Skin epidermis (tissue), 12 donors: Measurements from ENCODE around the gene LY86.
A peak's percentile ranks its signal among the peaks of the same experiment; 100 is the strongest.

Source experiments
- H3K27ac ChIP-seq, 21 experiments: fragments of 200-600 bp; sonication (generic) in 11 of 21; one replicate each; pipeline ENCODE4 v1.5.0; 2020; ENCODE audit warnings: mild to moderate bottlenecking in 3 of 21, inconsistent platforms in 2 of 21, moderate library complexity in 2 of 21
- H3K4me3 ChIP-seq, 7 experiments: fragments of 200-600 bp; sonication (generic) in 2 of 7; one replicate each; pipeline ENCODE4 v1.5.0; 2020; ENCODE audit warnings: inconsistent platforms in 2 of 7, mild to moderate bottlenecking in 2 of 7, moderate library complexity in 1 of 7

Gene LY86

DNA sequence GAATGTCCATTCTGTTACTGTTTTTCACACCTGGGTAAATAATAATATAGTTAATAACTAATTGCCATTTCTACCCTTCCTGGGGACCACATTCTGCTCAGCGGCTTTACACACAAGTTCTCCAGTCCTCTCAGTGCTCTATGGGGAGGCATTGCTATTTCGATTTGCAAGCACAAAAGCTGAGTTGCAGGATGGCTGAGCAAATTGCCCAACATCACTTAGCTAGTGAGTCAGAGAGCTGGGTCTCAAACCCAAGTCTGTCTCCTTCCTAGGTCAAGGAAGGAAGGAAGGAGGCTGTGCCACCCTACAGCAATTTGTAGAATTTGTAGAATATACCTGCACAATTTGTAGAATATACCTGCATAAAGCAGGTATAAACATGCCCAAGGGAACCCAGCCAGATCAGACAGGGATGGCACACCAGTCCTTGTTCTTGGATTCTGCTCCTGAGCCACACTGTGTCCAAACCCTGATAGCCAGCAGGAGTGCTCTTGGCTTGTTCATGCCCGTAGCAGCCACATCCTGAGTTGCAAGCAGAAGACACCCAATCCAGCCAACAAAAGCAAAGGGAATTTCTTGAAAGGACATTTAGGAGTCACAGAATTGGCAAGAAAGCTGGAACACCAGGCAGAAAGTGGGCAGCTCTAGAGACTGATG is 56.9 kb downstream of the LY86 start:
- Histone ChIP-seq H3K4me3 (no peak overlapping the region), H3K27ac (no peak overlapping the region)

GRCh38 chr6:6646384-6646783 is 57.9 kb downstream of the LY86 start:
- Histone ChIP-seq H3K27ac (no peak overlapping the region), H3K4me3 (no peak overlapping the region)

DNA sequence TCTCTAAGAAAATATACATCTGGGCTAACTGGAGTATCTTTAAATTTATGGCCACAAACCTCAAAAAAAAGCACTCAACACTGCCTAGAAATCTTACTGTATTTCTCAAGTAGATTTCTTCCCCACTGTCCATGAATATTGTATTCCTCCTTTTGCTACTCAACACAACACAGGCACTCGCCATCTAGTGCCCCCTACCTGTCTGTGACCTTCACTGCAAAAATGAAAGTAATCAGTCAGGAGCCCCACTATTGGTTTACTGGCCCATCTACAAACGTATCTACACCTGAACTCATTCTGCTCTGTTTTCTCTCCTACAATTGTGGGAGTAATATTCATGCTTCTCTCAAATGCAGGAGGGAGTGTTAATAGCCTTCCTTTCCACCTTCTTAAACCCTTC is 58.3 kb downstream of the LY86 start:
- H3K4me3 ChIP-seq = no peak overlapping the region
- no peak overlapping the region for H3K27ac ChIP-seq

GRCh38 chr6:6648692-6649343 is 60.3 kb downstream of the LY86 start:
- H3K4me3 ChIP-seq = no peak overlapping the region
- no peak overlapping the region for H3K27ac ChIP-seq

- Histone ChIP-seq H3K4me3 (no peak overlapping the region), H3K27ac (no peak overlapping the region)
Observed at GRCh38 chr6:6649824-6650349, 61.4 kb downstream of the LY86 start.

- no peak overlapping the region for H3K27ac ChIP-seq
- H3K4me3 ChIP-seq = no peak overlapping the region
Observed at GRCh38 chr6:6650839-6651238, 62.3 kb downstream of the LY86 start.

- Histone ChIP-seq H3K27ac (no peak overlapping the region), H3K4me3 (no peak overlapping the region)
Observed at GRCh38 chr6:6651335-6651734, 62.8 kb downstream of the LY86 start.

DNA sequence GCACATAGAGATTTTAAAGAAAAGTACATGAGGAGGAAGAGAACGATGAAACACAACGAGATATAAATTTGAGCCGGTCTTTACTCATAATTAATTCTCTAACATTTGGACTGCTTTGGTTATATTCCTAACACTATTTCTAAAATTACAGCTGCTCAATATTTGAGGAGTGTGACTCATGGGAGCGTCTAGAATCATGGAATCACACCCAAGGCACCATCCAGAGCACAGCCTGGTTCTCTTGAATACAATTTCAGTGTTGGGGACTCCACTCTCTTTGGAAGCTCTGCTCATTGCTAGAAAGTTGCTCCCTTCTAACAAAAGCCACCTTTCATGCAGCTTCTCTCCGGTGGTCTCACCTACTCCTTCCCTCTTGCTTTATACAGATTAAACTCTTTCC is 64.4 kb downstream of the LY86 start:
- Histone ChIP-seq H3K27ac (no peak overlapping the region), H3K4me3 (no peak overlapping the region)

DNA sequence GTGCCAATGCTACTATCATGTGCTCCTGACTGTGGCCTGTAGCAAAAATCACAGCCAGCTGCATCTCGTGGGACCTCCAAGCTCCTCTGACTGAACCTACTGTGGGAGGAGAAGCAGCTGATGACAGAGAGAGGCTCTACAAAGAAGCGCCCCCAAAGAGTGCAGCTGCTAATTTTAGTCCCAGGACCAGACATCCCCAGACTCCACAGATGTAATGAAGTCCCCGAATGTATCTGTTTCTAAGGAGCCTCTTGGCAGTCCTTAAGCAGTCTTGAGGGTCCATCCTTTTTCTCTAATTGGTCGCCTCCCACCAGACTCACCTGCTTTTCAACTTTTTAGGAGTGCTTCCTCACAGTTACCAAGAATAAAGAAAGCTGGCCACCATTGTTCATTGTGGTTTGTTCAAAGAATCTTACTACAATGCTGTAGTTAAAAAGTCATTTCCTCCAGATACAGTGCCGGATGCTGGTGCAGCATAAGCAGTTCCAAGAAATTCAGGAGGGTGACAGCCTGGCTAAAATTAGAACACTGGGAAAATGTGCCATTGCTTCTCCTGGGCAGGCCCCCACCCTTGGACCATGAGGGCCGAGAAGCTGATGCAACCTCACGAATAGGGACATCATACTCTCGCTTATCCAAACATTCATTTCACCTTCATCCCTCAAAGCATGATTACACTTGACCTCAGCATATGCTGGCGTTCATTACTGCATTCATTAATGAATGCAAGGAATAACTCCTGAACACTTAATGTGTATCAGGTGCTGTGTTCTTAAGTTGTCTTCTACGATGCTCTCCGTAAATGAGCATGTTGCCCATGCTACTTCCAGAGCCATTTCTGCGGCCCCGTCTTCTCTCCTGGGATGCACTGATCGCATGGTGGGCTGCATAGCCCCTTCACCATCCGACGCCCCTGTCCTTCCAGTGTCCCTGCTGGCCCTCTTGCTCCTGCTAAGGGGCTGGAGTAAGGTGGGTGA is 66.4 kb downstream of the LY86 start:
- peak overlapping the region in 7 of 21 experiments; percentile 18 to 64 (median 51) for H3K27ac ChIP-seq
- no peak overlapping the region for H3K4me3 ChIP-seq

DNA sequence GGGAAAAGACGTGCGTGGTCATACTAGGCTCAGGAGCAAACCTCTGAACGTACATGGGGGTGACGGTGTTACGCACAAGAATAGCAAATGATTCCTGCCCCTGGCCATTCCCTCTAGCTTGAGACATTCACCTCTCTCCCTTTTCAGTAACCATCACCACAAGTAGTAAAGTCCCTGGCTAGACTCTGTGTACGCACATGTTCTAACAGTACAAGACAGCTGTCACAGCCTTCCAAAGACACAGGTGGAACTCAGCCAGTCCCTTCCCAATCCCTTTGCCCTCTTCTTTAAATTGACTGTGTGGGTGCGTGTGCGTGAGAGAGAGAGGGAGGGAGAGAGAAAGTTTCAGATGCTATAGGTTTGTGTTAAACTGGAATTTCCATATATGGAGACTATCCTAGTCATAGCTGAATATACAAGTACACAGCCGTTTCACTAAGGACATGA is 67.3 kb downstream of the LY86 start:
- Histone ChIP-seq H3K4me3 (no peak overlapping the region), H3K27ac (peak overlapping the region in 3 of 21 experiments; percentile 13 to 52 (median 14))

DNA sequence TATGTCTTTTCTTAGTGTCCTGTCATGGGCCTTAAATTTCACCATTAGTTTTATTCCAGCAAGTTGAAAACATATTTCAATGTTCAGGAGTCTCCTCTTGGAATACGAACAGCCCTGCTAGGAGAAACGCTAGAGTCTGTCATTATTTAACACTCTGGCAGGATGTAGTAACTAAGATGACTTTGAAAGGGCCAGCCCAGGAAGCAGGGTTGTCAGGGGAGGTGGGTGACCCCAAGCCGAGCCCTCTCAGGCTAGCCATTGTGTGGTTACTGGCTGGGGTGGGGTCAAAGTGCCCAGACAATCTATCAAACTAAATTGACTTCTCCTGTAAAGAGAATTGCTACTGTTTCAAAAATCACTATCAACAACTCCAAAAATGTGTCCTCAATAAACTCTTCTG is 67.8 kb downstream of the LY86 start:
- Histone ChIP-seq H3K4me3 (no peak overlapping the region), H3K27ac (peak overlapping the region in 4 of 21 experiments; percentile 14 to 53 (median 37))

- Histone ChIP-seq H3K4me3 (no peak overlapping the region), H3K27ac (peak overlapping the region in 4 of 21 experiments; percentile 8 to 60 (median 42))
Observed at GRCh38 chr6:6657085-6657819, 68.7 kb downstream of the LY86 start.

DNA sequence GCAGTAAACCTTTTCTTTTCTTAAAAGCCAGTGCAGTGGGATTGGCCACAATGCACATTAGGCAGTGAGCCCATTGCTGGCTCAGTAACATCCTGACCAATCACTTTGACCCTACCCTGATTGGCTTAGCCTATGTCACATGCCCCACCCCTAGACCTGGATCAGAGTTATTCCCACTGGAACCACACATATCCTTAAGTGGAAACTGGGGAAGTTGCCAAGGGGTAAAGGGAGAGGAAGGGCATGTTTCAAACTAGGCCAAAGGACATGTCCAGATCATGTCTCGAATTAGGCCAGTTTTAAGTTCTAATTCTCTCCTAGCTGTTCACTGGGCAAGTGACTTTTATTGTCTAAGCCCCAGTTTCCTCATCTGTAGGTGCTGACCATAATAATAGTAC is 69.3 kb downstream of the LY86 start:
- Histone ChIP-seq H3K27ac (peak overlapping the region in 3 of 21 experiments; percentile 45 to 64 (median 60)), H3K4me3 (no peak overlapping the region)

DNA sequence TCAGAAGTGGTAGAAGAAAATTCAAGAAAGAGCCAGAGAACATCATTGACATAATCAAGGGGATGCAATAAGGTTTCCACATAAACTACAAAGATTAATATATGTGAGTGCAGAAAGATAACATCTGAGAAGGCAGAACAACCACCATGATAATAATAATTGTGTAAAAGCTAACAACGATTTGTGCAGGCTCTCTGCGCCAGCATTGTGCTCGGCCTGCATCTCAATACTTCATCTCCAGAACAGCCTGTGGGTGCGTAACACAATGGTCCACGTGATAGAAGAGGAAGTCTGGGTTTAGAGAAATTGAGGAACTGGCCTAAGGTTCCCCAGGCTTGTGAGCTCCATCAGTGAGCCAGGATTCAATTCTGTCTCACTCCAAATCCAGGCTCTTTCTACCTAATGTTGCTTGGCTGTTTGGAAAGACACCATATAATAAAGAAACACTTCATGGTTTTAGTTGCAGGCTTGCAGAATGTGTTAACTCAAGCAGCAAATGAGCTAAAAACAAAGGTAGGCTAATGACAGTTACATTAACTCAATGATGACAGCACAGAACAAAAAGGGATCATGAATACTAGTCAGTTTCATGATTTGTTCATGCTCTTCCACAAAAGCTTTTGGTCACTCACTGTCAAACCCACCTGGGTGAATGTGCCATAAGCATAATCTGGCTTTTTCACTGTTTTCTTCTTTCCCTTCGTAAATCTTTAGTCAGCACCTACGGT is 71.2 kb downstream of the LY86 start:
- Histone ChIP-seq H3K27ac (peak overlapping the region in 12 of 21 experiments; percentile 12 to 72 (median 46)), H3K4me3 (no peak overlapping the region)

- H3K4me3 ChIP-seq = no peak overlapping the region
- peak overlapping the region in 17 of 21 experiments; percentile 1 to 72 (median 29) for H3K27ac ChIP-seq
Observed at GRCh38 chr6:6660339-6661045, 72.0 kb downstream of the LY86 start.

- no peak overlapping the region for H3K4me3 ChIP-seq
- H3K27ac ChIP-seq = peak overlapping the region in 11 of 21 experiments; percentile 3 to 72 (median 23)
Observed at GRCh38 chr6:6661191-6661590, 72.7 kb downstream of the LY86 start.

DNA sequence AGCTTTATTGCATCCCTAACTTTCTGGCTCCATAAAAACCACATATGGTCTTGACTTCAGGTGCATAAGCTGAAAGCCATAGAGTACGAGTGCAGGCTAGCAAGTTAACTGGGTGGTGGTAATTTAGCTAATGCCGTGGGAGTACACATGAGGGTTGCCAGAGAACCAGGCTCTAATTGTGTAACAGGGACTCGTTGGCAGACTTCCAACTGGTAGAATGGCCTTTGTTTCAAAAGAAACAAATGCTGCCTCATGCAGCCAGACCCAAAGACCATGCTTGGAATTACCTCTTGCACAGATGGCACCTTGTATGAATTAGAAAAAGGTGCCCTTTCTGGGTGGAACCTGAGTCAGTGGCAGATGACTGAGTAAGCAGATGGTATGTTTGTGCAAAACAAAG is 73.2 kb downstream of the LY86 start:
- no peak overlapping the region for H3K4me3 ChIP-seq
- peak overlapping the region in 4 of 21 experiments; percentile 17 to 72 (median 53) for H3K27ac ChIP-seq
